Loucy (cell line): Measurements from ENCODE around the gene CD4.

Experiments used
- CTCF ChIP-seq: fragments of 200-600 bp; sonication (generic); conservative IDR thresholded peaks from 2 replicates; pipeline ENCODE4 v1.5.1; 2014; ENCODE audit warnings: mild to moderate bottlenecking, antibody characterized with exemption, low read length
- EZH2phosphoT487 ChIP-seq: fragments of 200-600 bp; IDR thresholded peaks from 2 replicates; pipeline ENCODE4 v1.6.1; 2018; ENCODE audit warnings: antibody characterized with exemption, mild to moderate bottlenecking, moderate library complexity, borderline replicate concordance

DNA sequence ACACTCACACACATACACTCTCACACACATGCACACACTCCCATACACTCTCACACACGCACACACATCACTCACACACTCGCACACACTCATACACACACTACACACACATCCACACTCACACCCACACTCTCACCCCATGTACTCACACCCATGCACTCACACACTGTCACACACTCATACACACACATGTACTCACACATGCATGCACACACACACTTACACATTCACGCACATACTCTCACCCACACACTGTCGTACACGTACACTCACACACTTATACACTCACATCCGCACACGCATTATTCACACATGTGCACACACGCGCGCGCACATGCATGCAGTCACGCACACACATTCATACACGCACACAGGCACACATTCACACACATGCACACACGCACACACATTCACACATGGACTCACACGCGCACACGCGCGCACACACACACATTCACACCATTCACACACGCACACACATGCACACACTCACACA, 28.4 kb downstream of the CD4 start:
- no peak for TF ChIP-seq CTCF
- TF ChIP-seq EZH2phosphoT487: no peak
